Stimulated activated CD4-positive, alpha-beta T cell treated with anti-CD3 and anti-CD28 coated beads, Interleukin-2, amount 100 ng/mL, for 4 hours (primary cell): ENCODE results near the gene VRTN.
"Not testable (repeated sequence)": the region's sequence is repeated elsewhere in the genome, so short reads cannot be mapped to it uniquely, and the experiment has no call there.

Experiments
- DNase-seq: peaks from one replicate; pipeline ENCODE4 v3.0.0-alpha.2; 2020; ENCODE audit warnings: low read depth

The VRTN gene

GRCh38 chr14:74348241-74348734 lies at the start of gene VRTN:
VRTN (plus strand) TSS chr14:74348471; CDS start chr14:74356784, 8,313 bp downstream.
- DNase-seq: no peak

- DNase-seq: no peak
These were observed 49.2 kb upstream of the VRTN start for GRCh38 chr14:74299061-74299545.

GRCh38 chr14:74301594-74302151 lies 46.6 kb upstream of the VRTN start:
- DNase-seq: no peak

- DNase-seq: no peak
These were observed 46.1 kb upstream of the VRTN start for GRCh38 chr14:74302152-74302628.

GRCh38 chr14:74302634-74303569 lies 45.4 kb upstream of the VRTN start, which contains the start of gene ABCD4:
ABCD4 (minus strand) TSS chr14:74302934; CDS start chr14:74302912, 22 bp downstream.
- DNase-seq: peak; percentile 72

GRCh38 chr14:74308695-74309094 lies 39.6 kb upstream of the VRTN start:
- no peak for DNase-seq

- DNase-seq: no peak
These were observed 38.9 kb upstream of the VRTN start for GRCh38 chr14:74309125-74310022.

- DNase-seq: no peak
These were observed 36.1 kb upstream of the VRTN start for GRCh38 chr14:74312161-74312560.

GRCh38 chr14:74313601-74314000 lies 34.7 kb upstream of the VRTN start:
- DNase-seq: no peak

GRCh38 chr14:74314576-74314975 lies 33.7 kb upstream of the VRTN start:
- DNase-seq: no peak

GRCh38 chr14:74324931-74325361 lies 23.3 kb upstream of the VRTN start:
- no peak for DNase-seq

GRCh38 chr14:74325446-74325845 lies 22.8 kb upstream of the VRTN start:
- no peak for DNase-seq

GRCh38 chr14:74326369-74327152 lies 21.7 kb upstream of the VRTN start:
- DNase-seq: no peak

GRCh38 chr14:74329950-74330552 lies 18.2 kb upstream of the VRTN start:
- not testable (repeated sequence) for DNase-seq

- DNase-seq: no peak
These were observed 14.4 kb upstream of the VRTN start for GRCh38 chr14:74333909-74334308.

GRCh38 chr14:74346341-74346740 lies 1.9 kb upstream of the VRTN start:
- no peak for DNase-seq

- DNase-seq: no peak
These were observed 1.0 kb upstream of the VRTN start for GRCh38 chr14:74347097-74347794.

- no peak for DNase-seq
These were observed 523 bp upstream of the VRTN start for GRCh38 chr14:74347795-74348100.

- no peak for DNase-seq
These were observed 628 bp downstream of the VRTN start for GRCh38 chr14:74348735-74349463.
